Measurements from ENCODE around the gene RAB43.
A peak's percentile ranks its signal among the peaks of the same experiment; 100 is the strongest.
"Not testable (repeated sequence)": the region's sequence is repeated elsewhere in the genome, so short reads cannot be mapped to it uniquely, and the experiment has no call there.

RAB43 gene

DNA sequence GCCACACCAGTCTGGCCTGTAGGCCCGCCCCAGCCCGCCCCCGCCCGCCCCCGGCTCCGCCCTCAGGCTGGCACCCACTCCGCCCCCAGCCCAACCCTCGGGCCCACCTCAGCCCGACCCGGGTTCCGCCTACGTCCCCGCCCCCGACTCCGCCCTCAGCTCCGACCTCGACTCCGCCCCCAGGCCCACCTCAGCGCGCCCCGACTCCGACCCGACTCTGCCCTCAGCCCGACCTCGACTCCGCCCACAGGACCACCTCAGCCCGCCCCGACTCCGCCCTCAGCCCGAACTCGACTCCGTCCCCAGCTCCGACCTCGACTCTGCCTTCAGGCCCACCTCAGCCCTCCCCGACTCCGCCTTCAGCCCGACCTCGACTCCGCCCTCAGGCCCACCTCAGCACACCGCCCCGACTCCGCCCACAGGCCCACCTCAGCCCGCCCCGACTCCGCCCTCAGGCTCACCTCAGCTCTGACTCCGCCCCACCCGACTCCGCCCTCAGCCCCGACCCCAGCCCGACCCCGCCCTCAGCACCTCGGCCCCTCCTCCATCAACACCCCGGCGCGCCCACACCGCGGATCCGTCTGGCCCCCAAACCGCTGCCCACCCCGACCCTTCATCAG lies at the start of gene RAB43:
RAB43 (minus strand) TSS at position 13 of the 620 bp plus-strand sequence. CDS start 315 bp downstream, outside the sequence.
- no peak for FAIRE-seq

DNA sequence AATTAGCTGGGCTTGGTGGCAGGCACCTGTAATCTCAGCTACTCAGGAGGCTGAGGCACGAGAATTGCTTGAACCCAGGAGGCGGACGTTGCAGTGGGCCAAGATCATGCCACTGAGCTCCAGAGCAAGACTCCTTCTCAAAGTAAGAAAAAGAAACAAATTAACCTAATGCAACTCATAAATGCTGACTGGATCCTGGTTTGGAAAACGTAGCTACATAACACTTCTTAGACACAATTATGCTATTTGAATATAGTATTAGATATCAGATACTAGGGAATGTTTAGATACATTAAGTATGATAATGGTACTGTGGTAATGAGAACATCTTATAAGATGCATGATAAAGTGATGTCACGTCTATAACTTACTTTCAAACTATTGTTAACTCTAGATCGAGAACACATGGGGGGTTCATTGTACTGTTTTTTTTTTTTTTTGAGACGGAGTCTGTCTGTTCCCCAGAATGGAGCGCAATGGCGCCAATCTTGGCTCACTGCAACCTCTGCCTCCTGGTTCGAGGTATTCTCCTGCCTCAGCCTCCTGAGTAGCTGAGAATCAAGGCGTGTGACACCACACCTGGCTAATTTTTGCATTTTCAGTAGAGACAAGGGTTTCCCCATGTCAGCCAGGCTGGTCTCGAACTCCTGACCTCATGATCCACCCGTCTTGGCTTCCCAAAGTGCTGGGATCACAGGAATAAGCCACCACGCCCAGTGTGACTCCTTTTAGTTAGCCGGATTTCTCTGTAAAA lies 45.2 kb upstream of the RAB43 start:
- FAIRE-seq = no peak

DNA sequence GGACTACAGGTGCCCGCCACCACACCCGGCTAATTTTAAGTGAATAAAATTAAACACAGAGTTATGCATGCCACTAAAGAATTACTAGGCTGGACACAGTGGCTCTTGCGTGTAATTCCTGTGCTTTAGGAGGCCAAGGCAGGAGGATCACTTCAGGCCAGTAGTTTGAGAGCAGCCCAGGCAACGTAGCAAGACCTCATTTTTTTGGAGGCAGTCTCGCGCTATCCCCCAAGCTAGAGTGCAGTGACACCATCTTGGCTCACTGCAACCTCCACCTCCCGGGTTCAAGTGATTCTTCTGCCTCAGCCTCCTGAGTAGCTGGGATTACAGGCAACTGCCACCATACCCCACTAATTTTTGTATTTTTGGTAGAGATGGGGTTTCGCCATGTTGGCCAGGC lies 44.0 kb upstream of the RAB43 start:
- not testable (repeated sequence) for FAIRE-seq

DNA sequence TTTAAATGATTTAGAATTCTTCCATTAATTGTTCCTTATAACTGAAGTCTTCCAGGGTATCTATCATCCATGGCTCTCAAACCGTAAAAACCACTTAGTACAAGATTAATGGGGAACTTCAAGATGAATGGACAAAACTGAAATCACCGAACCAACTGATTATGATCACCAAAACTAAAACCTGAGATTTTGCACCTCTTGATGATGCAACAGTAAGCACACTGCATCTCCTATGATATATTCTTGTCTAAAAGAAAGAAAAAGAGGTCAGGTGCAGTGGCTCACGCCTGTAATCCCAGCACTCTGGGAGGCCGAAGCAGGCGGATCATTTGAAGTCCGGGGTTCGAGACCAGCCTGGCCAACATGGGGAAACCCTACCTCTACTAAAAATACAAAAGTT lies 42.9 kb upstream of the RAB43 start:
- FAIRE-seq = no peak

DNA sequence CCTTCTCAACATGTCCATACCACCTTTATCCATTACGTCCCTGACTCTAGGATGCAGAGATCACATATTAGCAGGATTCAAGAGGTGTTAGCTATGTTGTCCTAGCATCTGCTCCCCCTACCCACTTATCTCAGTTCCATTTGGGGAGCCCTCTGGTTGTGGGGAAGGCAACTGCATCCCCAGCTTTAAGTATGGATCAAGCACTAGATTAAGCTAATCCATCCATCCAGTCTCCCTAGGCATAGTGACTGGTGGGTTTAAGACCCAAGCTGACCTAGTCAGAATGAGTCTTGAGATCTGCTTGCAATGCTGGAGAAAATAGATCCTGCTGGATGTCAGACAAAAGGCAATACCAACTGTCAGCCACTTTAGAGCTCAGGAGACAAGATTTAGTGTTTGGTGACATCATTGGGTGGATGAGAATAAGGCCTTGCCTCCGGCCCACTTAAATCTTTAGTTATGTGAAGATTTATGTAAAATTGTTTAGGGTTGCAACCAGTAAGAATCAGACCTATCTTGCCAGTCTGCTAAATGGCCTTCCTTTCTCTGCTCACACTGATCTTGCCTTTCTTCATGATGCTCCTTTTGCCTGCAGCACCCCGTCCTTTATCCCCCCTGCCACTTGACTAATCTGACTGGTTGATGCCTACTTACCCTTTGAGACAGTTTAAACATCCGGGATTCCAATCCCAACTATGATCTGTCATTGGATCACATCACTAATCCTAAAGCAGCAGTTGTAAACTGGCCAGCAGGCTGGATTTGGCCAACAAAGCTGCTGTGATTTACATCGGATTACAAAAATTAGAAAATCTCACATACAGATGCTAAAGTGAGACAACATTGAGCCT lies 41.4 kb upstream of the RAB43 start:
- FAIRE-seq = no peak

DNA sequence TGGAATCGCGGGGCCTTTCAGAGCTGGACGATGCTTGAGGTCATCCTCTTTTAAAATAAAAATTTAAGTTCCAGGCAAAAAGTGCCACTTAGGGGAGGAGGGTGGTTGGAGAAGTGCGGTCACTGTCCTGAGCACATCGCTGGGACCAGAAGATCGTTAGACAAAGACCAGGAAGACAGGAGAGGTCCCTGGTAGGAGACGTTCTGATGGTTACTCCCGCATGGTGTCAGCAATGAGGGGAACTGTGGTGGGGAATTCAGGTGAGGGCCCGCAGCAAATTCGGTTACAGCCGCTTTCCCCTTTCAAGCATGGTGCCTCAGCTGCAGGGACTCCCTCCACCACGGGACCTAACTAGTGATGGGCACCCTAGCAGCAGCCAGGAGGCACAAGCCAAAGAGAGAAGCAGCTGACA lies 40.3 kb upstream of the RAB43 start:
- FAIRE-seq = no peak

DNA sequence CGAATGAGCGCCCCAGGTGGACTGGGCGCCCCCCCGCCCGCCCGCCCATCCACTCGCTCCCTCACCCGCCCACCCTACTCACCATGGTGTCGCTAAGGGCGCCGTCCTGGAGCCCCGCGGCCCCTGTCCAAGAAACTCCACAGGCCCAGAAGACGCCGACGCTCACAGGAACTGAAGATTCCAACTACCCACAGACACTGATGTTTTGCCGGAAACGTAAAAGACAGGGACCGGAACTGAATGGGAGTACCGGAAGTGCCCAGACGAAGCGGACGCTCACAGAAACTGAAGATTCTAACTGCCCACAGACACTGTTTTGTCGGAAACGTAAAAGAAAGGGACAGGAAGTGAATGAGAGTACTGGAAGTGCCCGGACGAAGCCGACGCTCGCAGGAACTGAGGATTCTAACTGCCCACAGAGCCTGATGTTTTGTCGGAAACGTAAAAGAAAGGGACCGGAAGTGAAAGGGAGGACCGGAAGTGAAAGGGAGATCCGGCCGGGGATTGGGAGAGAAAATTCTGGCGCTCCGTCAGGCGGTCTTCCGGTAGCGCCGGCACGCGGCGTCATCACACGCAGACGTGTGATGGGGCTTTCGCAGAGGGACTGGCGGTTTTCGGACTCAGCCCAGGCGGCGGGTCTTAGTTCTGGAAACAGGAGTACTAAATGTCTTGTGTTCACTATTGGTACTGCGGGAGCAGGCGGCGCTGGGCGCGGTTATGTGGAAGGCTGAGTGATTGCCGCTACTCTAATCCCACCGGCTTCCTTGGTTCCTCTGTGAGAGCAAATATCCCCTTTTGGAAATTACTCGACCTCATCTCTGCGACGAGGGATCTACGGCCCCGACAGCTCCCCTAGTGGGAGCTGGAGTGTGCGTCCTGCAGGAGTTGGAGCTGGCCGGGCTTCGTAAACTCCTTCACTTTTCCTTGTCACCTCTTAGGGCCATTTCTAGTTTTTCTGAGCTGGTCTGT lies 39.6 kb upstream of the RAB43 start, which contains the start of gene ISY1:
ISY1 (minus strand) TSS at position 173 of the 969 bp plus-strand sequence; CDS start at position 85, 88 bp downstream.
- peak; percentile 53 for FAIRE-seq

DNA sequence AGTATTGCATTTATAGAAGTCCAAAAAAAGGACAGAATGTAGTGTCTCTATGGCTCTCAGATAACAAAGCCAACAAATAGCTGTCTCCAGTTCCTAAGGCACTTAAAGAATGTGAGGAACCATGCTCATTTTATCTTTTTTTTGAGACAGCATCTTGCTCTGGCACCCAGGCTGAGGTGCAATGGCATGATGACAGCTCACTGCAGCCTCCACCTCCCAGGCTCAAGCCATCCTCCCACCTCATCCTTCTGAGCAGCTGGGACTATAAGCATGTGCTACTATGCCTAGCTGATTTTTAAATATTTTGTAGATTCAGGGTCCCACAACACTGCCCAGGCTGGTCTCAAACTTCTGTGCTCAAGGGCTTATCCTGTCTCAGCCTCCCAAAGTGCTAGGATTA lies 23.2 kb upstream of the RAB43 start:
- FAIRE-seq = no peak

DNA sequence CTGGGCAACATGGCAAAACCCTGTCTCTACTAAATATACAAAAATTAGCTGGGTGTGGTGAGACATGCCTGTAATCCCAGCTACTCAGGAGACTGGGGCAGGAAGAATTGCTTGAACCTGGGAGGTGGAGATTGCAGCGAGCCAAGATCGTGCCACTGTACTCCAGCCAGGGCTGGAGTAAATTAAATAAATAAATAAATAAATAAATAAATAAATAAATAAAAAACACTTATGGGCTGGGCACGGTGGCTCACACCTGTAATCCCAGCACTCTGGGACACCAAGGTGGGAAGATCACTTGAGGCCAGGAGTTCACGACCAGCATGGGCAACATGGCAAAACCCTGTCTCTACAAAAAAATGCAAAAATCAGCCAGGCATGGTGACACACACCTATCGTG lies 19.4 kb upstream of the RAB43 start:
- not testable (repeated sequence) for FAIRE-seq

DNA sequence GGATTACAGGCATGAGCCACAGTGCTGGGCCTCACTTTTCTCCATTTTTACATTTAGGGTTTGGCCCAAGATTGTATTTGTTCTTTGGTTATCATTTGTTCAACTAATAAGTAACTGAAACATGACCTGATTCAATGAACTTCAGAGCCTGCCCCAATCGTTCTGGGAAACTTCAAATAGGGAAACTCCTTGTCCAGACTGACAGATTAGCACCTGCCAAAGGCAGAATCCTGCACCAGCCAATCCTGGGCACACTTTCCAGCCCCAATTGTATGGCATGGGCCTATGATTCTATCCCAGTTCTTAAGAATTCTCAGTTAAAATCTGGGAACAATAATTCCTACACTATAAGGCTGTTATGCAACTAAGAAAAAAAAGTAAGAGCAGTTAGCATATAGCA lies 18.3 kb upstream of the RAB43 start:
- FAIRE-seq = no peak

DNA sequence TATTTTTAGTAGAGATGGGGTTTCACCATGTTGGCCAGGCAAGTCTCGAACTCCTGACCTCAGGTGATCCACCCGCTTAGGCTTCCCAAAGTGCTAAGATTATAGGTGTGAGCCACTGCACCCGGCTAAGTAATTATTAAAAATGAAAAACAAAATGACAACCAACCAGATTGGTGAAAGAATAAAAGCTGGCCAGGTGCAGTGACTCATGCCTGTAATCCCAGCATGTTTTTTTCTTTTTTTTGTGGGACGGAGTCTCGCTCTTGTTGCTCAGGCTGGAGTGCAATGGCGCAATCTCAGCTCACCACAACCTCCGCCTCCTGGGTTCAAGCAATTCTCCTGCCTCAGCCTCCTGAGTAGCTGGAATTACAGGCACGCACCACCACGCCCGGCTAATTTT lies 14.7 kb upstream of the RAB43 start:
- not testable (repeated sequence) for FAIRE-seq

DNA sequence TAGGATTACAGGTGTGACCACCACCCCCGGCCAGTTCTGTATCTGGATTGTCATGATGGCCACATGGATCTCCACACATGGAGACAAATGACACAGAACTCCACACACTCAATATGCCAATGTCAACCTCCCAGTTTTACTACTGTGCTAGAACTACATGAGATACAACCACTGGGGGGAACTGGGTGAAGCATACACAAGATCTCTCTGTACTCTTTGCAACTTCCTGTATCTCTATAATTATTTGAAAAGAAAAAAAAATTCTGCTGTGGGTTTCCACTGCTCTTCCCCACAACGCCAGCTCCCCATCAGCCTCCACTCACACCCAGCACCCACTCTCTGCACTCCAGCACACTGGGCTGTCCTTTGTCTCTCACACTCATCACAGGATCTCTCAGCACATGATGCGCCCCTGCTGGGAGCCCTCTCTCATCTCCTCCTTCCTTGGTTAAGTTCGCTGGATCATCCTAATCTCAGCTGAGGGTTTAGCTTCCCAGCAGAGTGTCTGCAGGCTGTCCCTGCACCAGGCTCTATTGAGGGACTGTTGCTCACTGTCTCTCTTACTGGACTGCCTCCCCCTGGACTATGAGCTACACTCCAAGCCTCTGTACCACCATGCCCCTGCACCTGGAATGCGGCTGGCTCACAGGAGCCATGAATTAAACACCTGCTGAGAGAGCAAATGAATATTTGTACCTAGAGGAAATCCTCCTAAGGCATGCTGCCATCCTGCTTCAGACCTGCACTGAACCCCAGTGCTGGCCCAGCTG lies 10.7 kb upstream of the RAB43 start:
- no peak for FAIRE-seq

DNA sequence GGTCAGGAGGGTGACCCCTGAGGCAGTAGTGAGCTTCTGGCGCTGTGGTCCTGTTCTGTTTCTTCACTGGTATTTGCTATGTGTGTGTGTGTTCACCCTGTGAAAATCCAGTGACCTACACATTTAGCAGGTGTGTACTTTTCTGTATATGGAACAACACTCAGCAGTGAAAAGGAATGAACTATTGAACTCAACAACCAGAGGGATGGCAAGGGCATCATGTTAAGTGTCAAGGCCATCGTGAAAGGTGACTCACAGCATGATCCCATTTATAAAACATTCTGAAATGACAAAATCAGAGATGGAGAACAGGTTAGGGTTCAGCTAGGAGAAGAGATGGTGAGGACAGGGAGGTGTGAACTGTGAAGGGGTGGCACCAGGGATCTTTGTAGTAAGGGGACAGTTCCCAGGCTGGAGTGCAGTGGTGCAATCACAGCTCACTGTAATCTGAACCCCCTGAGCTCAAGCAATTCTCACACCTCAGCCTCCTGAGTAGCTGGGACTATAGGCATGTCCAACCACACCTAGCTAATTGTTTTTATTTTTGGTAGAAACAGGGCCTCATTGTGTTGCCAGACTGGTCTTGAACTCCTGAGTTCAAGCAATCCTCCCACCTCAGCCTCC lies 10.0 kb upstream of the RAB43 start:
- FAIRE-seq = no peak

DNA sequence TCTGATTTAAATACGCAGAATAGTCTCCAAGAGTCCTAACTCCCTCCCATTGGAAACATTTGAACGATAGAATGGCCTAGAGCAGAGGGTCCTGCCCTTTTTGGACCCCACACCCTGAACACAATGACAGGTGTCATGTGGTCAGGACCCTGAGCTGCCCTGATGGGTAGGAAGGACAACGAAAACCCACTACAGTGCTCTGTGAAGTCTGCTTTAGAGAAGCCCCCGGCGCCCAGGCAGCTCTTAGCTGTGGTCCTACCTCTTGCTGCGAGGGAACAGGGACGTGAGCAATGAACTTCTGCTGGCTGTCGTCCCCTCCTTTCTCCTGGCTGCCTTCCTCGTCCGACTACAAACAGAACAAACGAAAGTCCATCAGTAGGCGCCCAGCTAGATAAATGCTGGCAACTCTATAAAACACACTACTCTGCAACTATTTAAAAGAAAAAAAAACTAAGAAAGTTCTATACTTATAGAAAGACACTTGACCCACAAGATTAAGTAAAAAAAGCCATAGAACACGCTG lies 8.7 kb upstream of the RAB43 start:
- no peak for FAIRE-seq

DNA sequence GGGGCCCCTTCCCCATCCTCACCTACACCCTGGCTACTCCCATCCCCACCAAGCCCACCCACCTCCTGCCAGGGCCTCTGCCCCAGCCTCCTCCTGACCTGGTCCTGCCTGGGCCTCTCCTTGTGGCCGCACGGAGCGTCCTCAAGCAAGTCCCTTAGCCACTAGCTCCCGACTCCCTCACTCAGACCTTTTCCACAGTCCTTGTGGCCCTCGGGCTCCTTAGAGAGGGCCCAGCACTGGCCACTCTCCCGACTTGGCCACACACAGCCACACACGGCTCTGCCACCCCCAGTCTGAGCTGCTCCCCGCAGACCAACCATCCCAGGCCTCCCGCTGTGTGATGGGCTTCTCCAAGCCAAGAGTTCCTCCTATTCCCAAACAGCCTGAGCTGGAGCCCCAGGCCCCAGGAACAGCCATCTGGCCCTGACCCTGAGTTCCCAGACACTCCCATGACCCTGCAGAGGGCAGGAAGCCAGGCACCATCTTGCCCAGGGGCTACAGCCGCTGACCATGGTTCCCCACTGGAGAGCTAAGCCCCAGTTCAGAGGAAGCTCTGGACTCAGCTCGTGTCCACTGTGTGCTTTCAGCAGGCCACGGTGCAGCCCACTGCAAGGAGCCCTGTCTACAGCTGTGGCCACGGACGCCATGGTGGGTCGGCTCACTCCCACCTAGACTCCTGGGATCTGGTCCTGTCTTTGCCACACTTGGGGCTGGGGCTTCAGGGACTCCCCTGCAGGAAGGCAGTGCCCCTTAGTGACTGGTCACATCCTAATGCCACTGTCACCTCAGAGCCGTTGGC lies 7.0 kb upstream of the RAB43 start:
- FAIRE-seq = no peak

DNA sequence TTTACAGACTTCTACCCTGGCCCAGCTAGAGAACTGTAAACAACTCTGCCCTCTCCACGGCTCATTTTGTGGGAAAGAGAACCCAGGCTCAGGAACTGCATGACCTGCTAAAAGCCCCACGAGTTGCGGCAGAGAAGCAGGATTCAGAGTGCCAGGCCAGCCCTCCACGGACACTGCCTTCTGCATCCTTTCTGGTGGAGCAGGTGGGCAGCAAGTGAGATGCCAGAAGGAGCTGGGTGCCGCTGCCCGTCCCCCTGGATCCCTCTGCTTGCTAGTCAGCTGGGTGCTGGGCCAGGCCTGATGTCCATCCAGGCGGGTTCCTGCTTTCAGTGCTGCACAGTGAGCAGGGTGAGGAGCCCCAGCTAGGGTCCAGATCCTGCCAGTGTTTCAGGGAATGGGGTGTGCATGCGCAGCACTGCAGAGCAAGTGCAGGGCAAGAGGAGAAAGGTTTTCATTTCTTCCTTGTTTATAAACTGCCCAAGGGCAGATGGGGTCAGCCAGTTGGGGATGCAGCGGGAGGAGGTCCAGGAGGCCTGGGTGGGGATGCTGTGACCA lies 5.2 kb upstream of the RAB43 start:
- FAIRE-seq = no peak

DNA sequence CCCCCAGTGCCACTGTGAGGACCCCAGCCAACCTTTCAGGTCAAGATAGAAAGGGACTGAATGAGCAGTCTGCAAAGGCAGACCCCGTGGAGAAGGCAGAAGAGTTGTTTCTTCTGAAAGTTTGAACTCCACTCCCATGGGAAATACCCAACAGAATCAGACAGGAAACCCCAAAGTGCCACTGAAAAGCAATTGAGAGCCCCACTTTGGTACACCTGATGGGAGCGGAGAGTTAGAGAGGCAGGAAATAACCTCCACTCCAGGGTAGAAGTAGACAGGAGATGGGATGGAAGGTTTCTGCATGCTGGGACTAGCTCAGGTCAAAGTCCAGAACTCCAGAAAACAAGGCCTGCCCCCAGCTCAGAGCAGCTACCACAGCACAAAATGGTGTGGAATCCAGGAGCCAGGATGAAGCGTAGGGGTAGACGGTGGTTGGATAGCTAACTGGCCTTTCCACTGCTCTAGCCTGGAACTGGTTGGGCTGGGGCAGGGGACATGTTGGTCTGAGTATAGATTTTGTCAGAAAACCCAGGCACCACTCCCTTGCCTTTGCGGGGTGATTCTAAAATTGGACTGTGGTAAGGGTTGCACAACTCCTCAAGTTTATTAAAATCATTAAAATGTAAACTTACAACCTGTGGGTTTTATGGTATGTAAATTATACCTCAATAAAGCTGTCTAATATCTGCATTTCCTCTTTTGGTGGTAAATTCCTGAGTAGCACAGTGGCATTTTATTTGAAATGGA lies 1.9 kb upstream of the RAB43 start:
- FAIRE-seq = no peak

DNA sequence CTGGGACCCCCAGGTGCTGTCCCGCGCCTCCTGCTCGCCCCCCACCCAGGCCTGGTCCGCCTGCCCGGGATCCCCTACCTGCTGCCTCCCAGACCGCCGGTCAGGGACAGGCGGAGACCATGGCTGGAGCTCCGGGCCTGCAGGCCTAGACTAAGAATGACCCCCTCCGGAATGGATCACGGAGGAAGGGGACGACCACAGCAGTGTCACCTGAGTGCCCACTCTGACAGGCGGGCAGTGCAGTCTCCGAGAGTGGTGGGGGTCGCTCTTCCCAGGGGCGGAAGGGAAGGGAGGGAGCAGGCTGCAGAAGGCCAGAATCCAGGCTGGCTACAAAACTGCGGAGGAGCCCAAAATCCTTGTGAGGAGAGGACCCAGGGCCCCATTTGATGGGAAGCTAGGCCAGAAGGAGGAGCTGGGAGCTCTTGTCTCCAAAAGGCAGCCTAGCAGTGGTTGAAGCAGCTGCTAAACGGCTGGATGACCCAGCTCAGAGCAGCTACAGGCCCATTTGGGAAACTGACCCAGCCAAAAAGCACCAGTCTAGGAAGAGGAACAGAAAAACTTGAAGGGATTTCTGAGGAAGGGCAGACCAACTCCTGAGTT lies 908 bp upstream of the RAB43 start:
- no peak for FAIRE-seq
